Liver (tissue), 9 donors: ENCODE measurements around the gene WNT3A. TPM values are rescaled to one million over a fixed set of nuclear protein-coding genes. Genes with fewer than 3 reads are reported as not detected.

Experiments
- DNase-seq: peaks from one replicate; pipeline ENCODE4 v3.0.0-alpha.2; 2017; ENCODE audit warnings: low spot score
- H3K27ac ChIP-seq, 2 donors: one replicate each; pipeline ENCODE4 v1.7.0; 2013; ENCODE audit warnings: inconsistent platforms in 2 of 2, low read length in 2 of 2, control low read depth in 1 of 2, low read depth in 1 of 2, mild to moderate bottlenecking in 1 of 2
- H3K27me3 ChIP-seq, 4 donors: one replicate each; pipeline versions ENCODE4 v1.6.1 to v1.7.0; 2013; ENCODE audit warnings: low read length in 3 of 4, inconsistent platforms in 1 of 4, mild to moderate bottlenecking in 1 of 4, moderate library complexity in 1 of 4; ENCODE audit not compliant: control insufficient read depth in 4 of 4, insufficient read depth in 4 of 4
- H3K36me3 ChIP-seq, 4 donors: one replicate each; pipeline versions ENCODE4 v1.6.1 to v1.7.0; 2013; ENCODE audit warnings: low read length in 3 of 4, mild to moderate bottlenecking in 3 of 4, low read depth in 1 of 4, moderate library complexity in 1 of 4; ENCODE audit not compliant: control insufficient read depth in 4 of 4, insufficient read depth in 3 of 4
- H3K4me1 ChIP-seq, 4 donors: one replicate each; pipeline versions ENCODE4 v1.6.1 to v1.7.0; 2013; ENCODE audit warnings: low read length in 3 of 4, mild to moderate bottlenecking in 3 of 4, moderate library complexity in 1 of 4; ENCODE audit not compliant: control insufficient read depth in 4 of 4, insufficient read depth in 4 of 4
- H3K4me3 ChIP-seq, 3 donors: one replicate each; pipeline versions ENCODE4 v1.6.1 to v1.7.0; 2013; ENCODE audit warnings: low read length in 3 of 3, control low read depth in 1 of 3, low read depth in 1 of 3, mild to moderate bottlenecking in 1 of 3
- H3K9ac ChIP-seq, 2 donors: one replicate each; pipeline ENCODE4 v1.7.0; 2013; ENCODE audit warnings: low read length in 2 of 2, mild to moderate bottlenecking in 2 of 2, moderate library complexity in 2 of 2, control low read depth in 1 of 2, low read depth in 1 of 2
- H3K9me3 ChIP-seq, 4 donors: one replicate each; pipeline versions ENCODE4 v1.6.1 to v1.7.0; 2013; ENCODE audit warnings: low read length in 3 of 4; ENCODE audit not compliant: control insufficient read depth in 4 of 4
- ATF3 ChIP-seq: IDR thresholded peaks from 2 replicates; pipeline ENCODE4 v1.6.1; 2016; ENCODE audit warnings: antibody characterized with exemption
- EGR1 ChIP-seq, 2 donors: IDR thresholded peaks; 2 replicates each; pipeline ENCODE4 v1.6.1; 2016 to 2018; ENCODE audit warnings: antibody characterized with exemption in 2 of 2, low read depth in 2 of 2
- FOXA1 ChIP-seq: IDR thresholded peaks from 2 replicates; pipeline ENCODE4 v1.6.1; 2016; ENCODE audit warnings: antibody characterized with exemption
- GABPA ChIP-seq, 2 donors: IDR thresholded peaks in 1 of 2; conservative IDR thresholded peaks in 1 of 2; 2 replicates each; pipeline ENCODE4 v1.6.1; 2016; ENCODE audit warnings: antibody characterized with exemption in 2 of 2, mild to moderate bottlenecking in 1 of 2, moderate library complexity in 1 of 2
- HNF4A ChIP-seq, 2 donors: conservative IDR thresholded peaks; 2 replicates each; pipeline ENCODE4 v1.6.1; 2016; ENCODE audit warnings: antibody characterized with exemption in 2 of 2, mild to moderate bottlenecking in 2 of 2
- JUND ChIP-seq, 2 donors: IDR thresholded peaks; 2 replicates each; pipeline ENCODE4 v1.6.1; 2016; ENCODE audit warnings: antibody characterized with exemption in 2 of 2
- NR2F2 ChIP-seq: IDR thresholded peaks from 2 replicates; pipeline ENCODE4 v1.6.1; 2016; ENCODE audit warnings: antibody characterized with exemption
- REST ChIP-seq: IDR thresholded peaks from 2 replicates; pipeline ENCODE4 v1.6.1; 2016; ENCODE audit warnings: antibody characterized with exemption, mild to moderate bottlenecking
- RXRA ChIP-seq, 2 donors: IDR thresholded peaks; 2 replicates each; pipeline ENCODE4 v1.6.1; 2017 to 2018; ENCODE audit warnings: antibody characterized with exemption in 2 of 2, mild to moderate bottlenecking in 1 of 2
- SP1 ChIP-seq: IDR thresholded peaks from 2 replicates; pipeline ENCODE4 v1.6.1; 2018; ENCODE audit warnings: antibody characterized with exemption, mild to moderate bottlenecking
- TAF1 ChIP-seq: conservative IDR thresholded peaks from 2 replicates; pipeline ENCODE4 v1.6.1; 2016; ENCODE audit warnings: antibody characterized with exemption, mild to moderate bottlenecking
- YY1 ChIP-seq: IDR thresholded peaks from 2 replicates; pipeline ENCODE4 v1.6.1; 2016; ENCODE audit warnings: antibody characterized with exemption, mild to moderate bottlenecking
- ZBTB33 ChIP-seq: IDR thresholded peaks from 2 replicates; pipeline ENCODE4 v1.6.1; 2016; ENCODE audit warnings: antibody characterized with exemption
- WGBS: extraction: QIAGEN DNeasy Blood & Tissue Kit; methylation state at CpG from one replicate; pipeline ENCODE4 v1.1.7; 2013; 5-methylcytosine and 5-hydroxymethylcytosine counted together
- polyA plus RNA-seq, 2 donors: library from polyadenylated mRNA; stranded (reverse) in 1 of 2; unstranded in 1 of 2; fragments of 200-250 nt in 1 of 2; fragments of >200 nt in 1 of 2; fragmentation: Nextera tagmentation in 1 of 2; extraction: Ambion mirVana in 1 of 2; gene quantifications; one replicate each; pipeline versions ENCODE4 v1.2.1 to v1.2.3, GENCODE V29; 2013 to 2015
- total RNA-seq, 2 donors: library from RNA; depleted of rRNA; stranded (reverse); fragments of >200 nt; gene quantifications; one replicate each; pipeline ENCODE4 v1.2.3, GENCODE V29; 2014
- donor health status: healthy.
- donor health status: healthy.
- donor health status: healthy.
- donor health status: healthy.
- donor health status: healthy.

WNT3A gene
- total and polyA plus RNA-seq, 4 donors, result not detected

- H3K4me3 ChIP-seq, result peak overlapping the region; percentile 88 to 96 (median 89)
- WGBS, result under 1% methylated on average over 17 of the region's 17 CpGs
- no peak for TF ChIP-seq YY1
- TF ChIP-seq JUND (IDR thresholded peaks at IDR 0.05), result no peak
- TF ChIP-seq HNF4A (conservative IDR thresholded peaks at IDR 0.05), result no peak
- no peak for TF ChIP-seq TAF1
- no peak for TF ChIP-seq REST
- TF ChIP-seq NR2F2, result no peak
- TF ChIP-seq GABPA (IDR thresholded peaks at IDR 0.05 in 1 of 2, conservative IDR thresholded peaks at IDR 0.05 in 1 of 2), result no peak
- no peak for TF ChIP-seq ATF3
- no peak for TF ChIP-seq FOXA1
- no peak for TF ChIP-seq SP1
- no peak for TF ChIP-seq RXRA (IDR thresholded peaks at IDR 0.05)
- H3K9ac ChIP-seq, result peak overlapping the region; percentile 88 to 99
- no peaks in the 10 kb centered on the region for H3K27me3 ChIP-seq
- peaks cover 28 to 60% (median 52%) of the 10 kb centered on the region in 4 donors for H3K4me1 ChIP-seq
- H3K27ac ChIP-seq, result peak overlapping the region; percentile 90 to 93
- H3K36me3 ChIP-seq, result peaks cover 0 to 3% (median under 1%) of the 10 kb centered on the region in 4 donors
- no peak for DNase-seq
- H3K9me3 ChIP-seq, result no peaks in the 10 kb centered on the region
Measured at GRCh38 chr1:228083871-228084278, 77.1 kb downstream of the WNT3A start.

GRCh38 chr1:228084325-228084724 lies 77.5 kb downstream of the WNT3A start:
- no peak for DNase-seq
- Histone ChIP-seq H3K4me1 (peaks cover 29 to 64% (median 57%) of the 10 kb centered on the region in 4 donors), H3K27ac (peak overlapping the region; percentile 90 to 93), H3K9me3 (no peaks in the 10 kb centered on the region), H3K4me3 (peak overlapping the region; percentile 88 to 96 (median 89)), H3K36me3 (peaks cover 0 to 3% (median under 1%) of the 10 kb centered on the region in 4 donors), H3K9ac (peak overlapping the region; percentile 88 to 99), H3K27me3 (no peaks in the 10 kb centered on the region)
- TF ChIP-seq NR2F2 (no peak), EGR1 (IDR thresholded peaks at IDR 0.05; ENCODE audit: low read depth in 2 of 2) (no peak), YY1 (peak; percentile 19), RXRA (IDR thresholded peaks at IDR 0.05) (no peak), HNF4A (conservative IDR thresholded peaks at IDR 0.05) (no peak), ZBTB33 (no peak), ATF3 (no peak)
- WGBS, result 8% methylated on average over 3 of the region's 3 CpGs
